MCF 10A (cell line): Measurements from ENCODE around the gene DNAJC17. TPM values are rescaled to one million over a fixed set of nuclear protein-coding genes. Genes with fewer than 3 reads are reported as not detected.
A peak's percentile ranks its signal among the peaks of the same experiment; 100 is the strongest.

Experiments
- BruUV-seq: library from RNA; stranded (reverse); fragments of 400-500 nt; replicated peaks from 2 replicates; lab custom pipeline; 2021; lab: Mats Ljungman, UMichigan
- CTCF ChIA-PET: fragments of 300-600 bp; sonication (Branson Sonifier 250); formaldehyde crosslinking; extraction: SDS; loops from one replicate; lab custom pipeline; 2021; ENCODE audit warnings: antibody characterized with exemption, inconsistent platforms; lab: Yijun Ruan, JAX
- POLR2A ChIA-PET: fragments of 300-600, 350-650 bp; sonication (Branson Sonifier 250); formaldehyde crosslinking; extraction: SDS; loops from one replicate; lab custom pipeline; 2020; ENCODE audit warnings: antibody characterized with exemption, inconsistent platforms; lab: Yijun Ruan, JAX
- DNase-seq: peaks from one replicate; pipeline ENCODE4 v3.0.0-alpha.2; 2018; ENCODE audit not compliant: unreplicated experiment
- H3K27ac Mint-ChIP-seq: one replicate; pipeline ENCODE4 v1.8.0; 2022; ENCODE audit warnings: mild to moderate bottlenecking, low read depth, mixed read lengths; ENCODE audit not compliant: unreplicated experiment
- H3K27me3 Mint-ChIP-seq: one replicate; pipeline ENCODE4 v1.8.0; 2022; ENCODE audit warnings: mixed read lengths; ENCODE audit not compliant: insufficient read depth, unreplicated experiment
- H3K36me3 Mint-ChIP-seq: one replicate; pipeline ENCODE4 v1.8.0; 2022; ENCODE audit warnings: mild to moderate bottlenecking, moderate library complexity, mixed read lengths; ENCODE audit not compliant: insufficient read depth, unreplicated experiment
- H3K4me1 Mint-ChIP-seq: one replicate; pipeline ENCODE4 v1.8.0; 2022; ENCODE audit warnings: mixed read lengths; ENCODE audit not compliant: insufficient read depth, unreplicated experiment
- H3K4me3 Mint-ChIP-seq: one replicate; pipeline ENCODE4 v1.8.0; 2022; ENCODE audit warnings: mild to moderate bottlenecking, moderate library complexity, mixed read lengths; ENCODE audit not compliant: unreplicated experiment
- H3K9me3 Mint-ChIP-seq: one replicate; pipeline ENCODE4 v1.8.0; 2022; ENCODE audit warnings: mixed read lengths; ENCODE audit not compliant: unreplicated experiment
- intact Hi-C: fragments of 100-400 bp; cut with micrococcal nuclease; formaldehyde crosslinking; loops from 2 replicates; pipeline ENCODE4 v1.14.1; 2022
- total RNA-seq: library from RNA; stranded (reverse); gene quantifications from 2 replicates; pipeline ENCODE4 v1.2.3, GENCODE V29; 2022
- TF ChIP-seq, protein P1 (sequence below): fragments of 200-600 bp; IDR thresholded peaks from one replicate; pipeline ENCODE4 v1.8.0; 2022; ENCODE audit warnings: antibody characterized with exemption, mild to moderate bottlenecking; ENCODE audit not compliant: unreplicated experiment

Gene DNAJC17
- total RNA-seq, 1 experiment from 2014 or later: 55.1 TPM

DNA sequence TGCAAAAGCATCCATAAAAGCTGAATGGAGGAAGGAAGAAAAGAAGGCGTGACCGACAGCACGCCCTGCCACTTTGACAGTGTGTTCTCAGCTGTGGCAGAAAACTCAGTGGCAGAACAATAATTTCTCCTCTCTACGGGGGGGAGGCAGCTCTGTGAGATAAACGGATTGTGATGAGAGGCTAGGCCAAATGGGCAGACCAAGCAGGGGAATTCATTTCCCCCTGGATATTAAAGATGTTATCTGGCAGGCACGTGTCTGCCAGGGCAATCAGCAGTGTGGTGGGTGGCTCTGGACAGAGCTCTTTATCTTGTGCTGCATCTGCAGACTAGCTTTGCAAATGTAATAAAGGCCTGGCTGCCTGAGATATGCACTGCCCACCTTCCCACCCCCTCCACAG, 50.3 kb downstream of the DNAJC17 start:
- BruUV-seq: no TSS peak
- POLR2A ChIA-PET: interaction anchor here (1.0 to 2.7 kb wide), 4 partner anchors 9 to 137 kb away, joined by 3 to 13 read pairs (median 4); partner anchors contain the start of genes C15orf62 and VPS18

DNA sequence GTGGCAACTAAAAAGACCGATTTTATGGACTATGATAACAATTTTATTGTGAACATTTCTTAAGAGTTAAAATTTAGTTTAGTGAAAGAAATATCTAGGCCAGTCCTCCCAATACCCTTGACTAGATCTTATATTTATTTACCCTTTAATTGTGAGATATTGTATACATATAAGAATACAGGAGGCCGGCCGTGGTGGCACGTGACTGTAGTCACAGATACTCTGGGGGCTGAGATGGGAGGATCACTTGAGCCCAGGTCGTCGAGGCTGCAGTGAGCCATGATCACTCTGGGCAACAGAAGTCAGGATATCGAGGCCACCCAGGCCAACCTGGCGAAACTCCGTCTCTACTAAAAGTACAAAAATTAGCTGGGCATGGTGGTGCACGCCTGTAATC, 51.5 kb downstream of the DNAJC17 start:
- Mint-ChIP-seq H3K27ac (peak overlapping the region; percentile 89), H3K27me3 (no peaks in the 10 kb centered on the region), H3K4me1 (no peaks in the 10 kb centered on the region), H3K36me3 (peaks cover 2% of the 10 kb centered on the region), H3K4me3 (peak overlapping the region; percentile 93), H3K9me3 (no peaks in the 10 kb centered on the region)
- intact Hi-C loops: no loop called here
- ChIA-PET POLR2A (interaction anchor here (1.0 to 2.7 kb wide), 3 partner anchors 9 to 14 kb away, joined by 3 to 13 read pairs (median 6); partner anchors contain the start of gene C15orf62), CTCF (interaction anchor here (0.5 to 0.7 kb wide), 3 partner anchors 82 to 258 kb away, joined by 3 to 4 read pairs (median 3); no protein-coding TSS in a partner anchor)
- no TSS peak for BruUV-seq
- no peak for DNase-seq
- TF ChIP-seq, protein P1, sequence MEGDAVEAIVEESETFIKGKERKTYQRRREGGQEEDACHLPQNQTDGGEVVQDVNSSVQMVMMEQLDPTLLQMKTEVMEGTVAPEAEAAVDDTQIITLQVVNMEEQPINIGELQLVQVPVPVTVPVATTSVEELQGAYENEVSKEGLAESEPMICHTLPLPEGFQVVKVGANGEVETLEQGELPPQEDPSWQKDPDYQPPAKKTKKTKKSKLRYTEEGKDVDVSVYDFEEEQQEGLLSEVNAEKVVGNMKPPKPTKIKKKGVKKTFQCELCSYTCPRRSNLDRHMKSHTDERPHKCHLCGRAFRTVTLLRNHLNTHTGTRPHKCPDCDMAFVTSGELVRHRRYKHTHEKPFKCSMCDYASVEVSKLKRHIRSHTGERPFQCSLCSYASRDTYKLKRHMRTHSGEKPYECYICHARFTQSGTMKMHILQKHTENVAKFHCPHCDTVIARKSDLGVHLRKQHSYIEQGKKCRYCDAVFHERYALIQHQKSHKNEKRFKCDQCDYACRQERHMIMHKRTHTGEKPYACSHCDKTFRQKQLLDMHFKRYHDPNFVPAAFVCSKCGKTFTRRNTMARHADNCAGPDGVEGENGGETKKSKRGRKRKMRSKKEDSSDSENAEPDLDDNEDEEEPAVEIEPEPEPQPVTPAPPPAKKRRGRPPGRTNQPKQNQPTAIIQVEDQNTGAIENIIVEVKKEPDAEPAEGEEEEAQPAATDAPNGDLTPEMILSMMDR: no peak

More for the DNA sequence above, 50.3 kb downstream of the DNAJC17 start:
- TF ChIP-seq, protein P1: no peak
- CTCF ChIA-PET: interaction anchor here (0.7 kb wide), 1 partner anchor 135 kb away, joined by 3 read pairs; no protein-coding TSS in a partner anchor
- Mint-ChIP-seq H3K4me1 (no peaks in the 10 kb centered on the region), H3K4me3 (no peak overlapping the region), H3K9me3 (no peaks in the 10 kb centered on the region), H3K27me3 (no peaks in the 10 kb centered on the region), H3K36me3 (no peaks in the 10 kb centered on the region), H3K27ac (peak overlapping the region; percentile 40)
- DNase-seq: no peak
- intact Hi-C loops: no loop called here

DNA sequence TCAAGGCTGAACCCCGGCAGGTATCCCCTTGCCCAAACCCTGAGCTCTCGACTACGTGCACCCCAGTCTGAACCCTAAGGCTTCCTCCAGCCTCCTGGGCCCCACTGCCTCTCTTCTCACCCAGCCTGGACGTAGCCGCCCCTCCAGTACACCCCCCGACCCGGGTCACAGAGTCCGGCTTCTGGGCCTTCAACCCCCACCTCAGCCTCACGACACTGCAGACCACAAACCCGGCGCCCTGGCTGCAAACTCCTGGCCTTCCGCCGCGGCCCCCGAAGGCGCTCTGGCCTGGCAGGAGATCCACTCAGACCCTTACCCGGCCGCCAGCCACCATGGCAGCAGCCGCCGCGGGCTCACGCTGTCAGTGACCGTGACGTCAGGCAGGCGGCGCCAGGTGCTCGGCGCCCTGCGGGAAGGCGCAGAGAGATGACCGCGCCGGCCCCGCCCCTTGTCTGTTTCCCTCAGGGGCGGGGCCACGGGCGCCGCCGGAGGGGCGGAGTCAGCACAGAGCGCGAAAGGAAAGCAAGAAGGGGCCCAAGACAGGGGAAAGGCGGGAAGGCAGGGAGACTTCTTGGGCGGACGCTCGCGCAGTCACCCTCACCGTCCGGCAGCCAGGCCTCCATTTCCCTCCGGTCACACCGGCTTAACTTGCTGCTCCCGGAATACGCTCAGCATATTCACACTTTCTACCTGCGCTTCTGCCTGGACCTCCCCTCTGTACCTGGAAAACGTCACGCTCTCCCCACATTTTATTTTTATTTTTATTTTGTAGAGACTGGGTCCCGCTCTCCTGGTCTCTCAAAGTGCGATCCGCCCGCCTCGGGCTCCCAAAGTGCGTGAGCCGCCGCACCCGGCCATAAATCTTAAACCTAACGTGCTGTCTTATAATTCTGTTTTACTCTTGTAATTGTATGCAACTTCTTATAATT, 52.1 kb downstream of the DNAJC17 start, which contains the start of gene RMDN3:
RMDN3 (minus strand) TSS at position 372 of the 929 bp plus-strand sequence. CDS start 471 bp downstream, outside the sequence.
- no peaks in the 10 kb centered on the region for H3K9me3 Mint-ChIP-seq

More for the DNA sequence above, 52.1 kb downstream of the DNAJC17 start, which contains the start of gene RMDN3:
- Mint-ChIP-seq H3K4me1 (no peaks in the 10 kb centered on the region), H3K27me3 (no peaks in the 10 kb centered on the region), H3K36me3 (peaks cover 9% of the 10 kb centered on the region), H3K4me3 (peak within 1 kb of the TSS; percentile 93), H3K27ac (peak within 1 kb of the TSS; percentile 89)
- DNase-seq: peak; percentile 92
- intact Hi-C loops: no loop called here
- BruUV-seq: TSS peak; percentile 82
- ChIA-PET POLR2A (interaction anchor here (1.0 to 2.7 kb wide), 3 partner anchors 11 to 248 kb away, joined by 3 to 13 read pairs (median 3); partner anchors contain the start of gene C15orf62), CTCF (interaction anchor here (0.6 to 0.7 kb wide), 2 partner anchors 56 to 101 kb away, joined by 3 read pairs; no protein-coding TSS in a partner anchor)
- TF ChIP-seq, protein P1: no peak
